ENCODE results near the gene PRDX3.

Gene PRDX3

GRCh38 chr10:119129721-119130120, 48.9 kb downstream of the PRDX3 start:
- no peak for DNase-seq (ENCODE audit: low spot score)

- DNase-seq (ENCODE audit: low spot score) = no peak
These were observed 52.7 kb downstream of the PRDX3 start for GRCh38 chr10:119125942-119126341.

GRCh38 chr10:119120875-119121274, 57.7 kb downstream of the PRDX3 start:
- DNase-seq (ENCODE audit: low spot score) = no peak

GRCh38 chr10:119120413-119120867, 58.2 kb downstream of the PRDX3 start:
- no peak for DNase-seq (ENCODE audit: low spot score)

- DNase-seq (ENCODE audit: low spot score) = no peak
These were observed 59.2 kb downstream of the PRDX3 start for GRCh38 chr10:119119400-119119799.

GRCh38 chr10:119118231-119118630, 60.4 kb downstream of the PRDX3 start:
- no peak for DNase-seq (ENCODE audit: low spot score)
